HUDEP-2 (cell line): ENCODE measurements around the gene MAD2L1BP.

Experiments
- DNase-seq, 76 experiments: peaks; one replicate each; lab custom pipeline; 2025; ENCODE audit not compliant: unreplicated experiment in 76 of 76; lab: John Stamatoyannopoulos, UW

Gene MAD2L1BP

DNA sequence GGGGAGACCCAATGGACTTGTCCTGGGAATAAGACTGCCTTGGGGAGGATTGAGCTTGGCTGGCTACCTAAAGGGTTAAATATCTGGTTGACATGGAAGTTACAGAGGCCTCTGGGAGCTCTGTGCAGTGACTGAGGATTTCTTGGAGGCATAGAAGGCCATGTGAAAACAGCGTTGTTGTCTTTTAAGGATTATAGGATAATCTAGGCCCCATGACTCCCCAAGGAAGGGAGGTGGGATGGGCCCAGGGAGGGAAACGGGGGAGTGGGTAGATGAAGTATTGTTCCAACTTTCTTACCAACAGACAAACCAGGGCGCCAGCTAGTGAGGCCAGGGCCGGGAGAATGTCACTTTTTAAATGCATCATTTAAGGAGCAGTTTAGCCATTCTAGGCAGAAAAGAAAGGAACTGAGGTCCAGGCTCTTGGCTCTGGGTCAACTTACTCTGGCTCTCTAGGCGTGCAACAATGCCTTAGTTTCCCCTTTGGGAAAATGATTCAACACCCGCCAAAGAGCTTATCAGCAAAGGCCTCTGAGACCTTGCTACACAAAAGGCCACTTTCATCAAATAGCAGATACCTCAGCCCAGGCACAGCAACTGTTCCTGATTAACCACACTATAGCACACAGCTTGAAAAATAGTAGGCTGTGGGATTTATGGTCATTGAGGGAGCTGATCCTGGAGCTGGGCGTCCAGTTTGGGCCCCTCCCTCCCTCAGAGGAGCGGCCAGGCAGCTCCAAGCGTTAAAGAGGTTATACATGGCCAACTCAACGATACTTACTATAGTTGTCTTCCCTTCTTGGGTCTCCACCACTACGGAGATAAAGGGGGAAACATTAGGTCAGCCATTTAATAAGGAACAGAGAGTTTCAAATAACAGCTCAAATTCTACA is 44.9 kb downstream of the MAD2L1BP start:
- no peak for DNase-seq

DNA sequence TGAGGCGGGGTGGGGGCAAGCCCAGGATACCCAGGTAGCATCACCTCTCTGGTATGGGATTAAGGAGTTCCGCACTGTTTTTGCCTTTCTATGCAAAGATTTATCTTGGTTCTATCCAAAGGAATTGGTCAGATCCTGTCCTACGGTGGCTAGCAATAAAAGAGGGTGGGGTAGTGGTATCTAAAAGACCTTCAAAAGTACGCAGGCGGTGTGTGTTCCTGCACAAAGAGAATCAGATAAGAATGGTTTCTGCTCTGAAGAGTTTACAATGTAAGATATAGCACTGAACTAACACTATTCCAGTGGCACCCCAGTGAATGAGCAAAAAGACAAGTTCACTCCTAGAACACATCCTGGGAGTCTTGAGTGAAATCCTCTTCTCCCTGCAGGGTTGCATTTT is 45.7 kb downstream of the MAD2L1BP start:
- DNase-seq, result no peak

DNA sequence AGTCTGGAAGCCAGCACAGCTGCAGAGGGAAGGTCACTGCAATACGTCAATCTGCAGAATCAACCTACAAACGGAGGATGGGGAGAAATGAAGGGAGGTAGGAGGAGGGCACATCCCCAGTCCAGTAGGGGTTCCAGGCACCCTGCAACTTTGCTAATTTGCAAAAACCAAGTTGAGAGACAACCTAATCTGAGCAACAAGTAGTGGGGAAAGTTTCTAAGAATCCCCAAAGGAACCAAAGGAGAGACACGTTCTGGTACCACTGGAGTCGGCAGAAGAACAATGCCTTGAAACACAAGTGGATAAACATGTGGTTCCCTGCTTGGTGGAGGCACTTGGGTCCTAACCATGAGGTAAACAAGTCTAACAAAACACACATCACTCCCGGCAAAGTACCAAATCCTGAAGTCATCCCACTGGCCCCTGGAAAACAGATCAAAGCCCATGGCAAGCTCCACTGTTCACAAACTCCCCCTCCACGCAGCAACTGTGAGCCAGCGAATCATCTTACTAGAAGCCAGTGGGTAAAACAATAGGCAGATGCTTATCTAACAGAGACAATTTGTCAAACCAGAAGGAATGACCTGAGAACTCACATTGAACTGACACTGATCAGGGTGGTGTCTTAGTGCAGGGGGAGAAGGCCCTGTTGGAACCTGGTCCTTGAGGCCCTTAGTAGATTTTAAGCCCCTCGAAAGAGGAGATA is 47.2 kb downstream of the MAD2L1BP start:
- peak in 1 of 76 experiments; percentile 13 for DNase-seq

GRCh38 chr6:43683708-43684455 is 48.2 kb downstream of the MAD2L1BP start:
- peak in 1 of 76 experiments; percentile 12 for DNase-seq

GRCh38 chr6:43687079-43687436 is 51.4 kb downstream of the MAD2L1BP start:
- DNase-seq, result no peak

- DNase-seq, result peak in 71 of 76 experiments; percentile 25 to 86 (median 68)
Observed at GRCh38 chr6:43687437-43688347, 52.1 kb downstream of the MAD2L1BP start, which contains the start of gene MRPS18A. TSS of gene MRPS18A (minus strand) at chr6:43687791. CDS start at chr6:43687779, 12 bp downstream.

DNA sequence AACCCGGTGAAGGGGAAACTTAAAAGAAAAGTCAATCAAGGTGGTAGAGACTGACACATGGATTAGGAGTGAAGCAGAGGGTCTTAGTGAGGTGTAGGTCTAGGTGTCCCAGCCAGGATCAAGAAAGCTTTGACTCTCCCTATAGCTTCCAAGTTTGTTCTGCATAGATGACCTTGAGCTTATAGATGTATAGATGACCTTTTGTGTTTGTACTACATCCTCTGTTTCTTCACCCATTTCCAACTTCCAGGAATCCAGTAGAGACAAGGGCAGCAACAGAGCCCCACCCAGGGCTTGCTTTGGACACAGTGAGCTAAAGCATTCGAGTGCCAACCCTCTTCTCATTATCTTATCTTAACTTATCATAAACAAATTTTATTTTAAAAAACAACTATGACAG is 53.8 kb downstream of the MAD2L1BP start:
- no peak for DNase-seq
